ENCODE measurements around the gene PAK1. TPM values are rescaled to one million over a fixed set of nuclear protein-coding genes. Genes with fewer than 3 reads are reported as not detected.

Gene PAK1
- total RNA-seq, 1 donor from 2014 or later, result 28.2 TPM

- no peak for ATAC-seq
- intact Hi-C loops (cut with DNase I), result no loop called here
Observed at GRCh38 chr11:77418971-77419597, 54.8 kb downstream of the PAK1 start.

GRCh38 chr11:77418155-77418970, 55.5 kb downstream of the PAK1 start:
- intact Hi-C loops (cut with DNase I), result no loop called here

More at GRCh38 chr11:77418971-77419597, 54.8 kb downstream of the PAK1 start:
- no peak for DNase-seq
- no peak overlapping the region for H3K27ac ChIP-seq
- H3K4me1 ChIP-seq, result no peaks in the 10 kb centered on the region
- no peaks in the 10 kb centered on the region for H3K9me3 ChIP-seq
- no peaks in the 10 kb centered on the region for H3K27me3 ChIP-seq
- no peak for TF ChIP-seq CTCF (IDR thresholded peaks at IDR 0.05)
- H3K4me3 ChIP-seq, result no peak overlapping the region
- no peaks in the 10 kb centered on the region for H3K36me3 ChIP-seq

GRCh38 chr11:77416357-77416756, 57.5 kb downstream of the PAK1 start:
- Histone ChIP-seq H3K27ac (no peak overlapping the region), H3K4me3 (no peak overlapping the region), H3K36me3 (no peaks in the 10 kb centered on the region), H3K9me3 (no peaks in the 10 kb centered on the region), H3K27me3 (no peaks in the 10 kb centered on the region), H3K4me1 (no peaks in the 10 kb centered on the region)
- DNase-seq (no peak), ATAC-seq (no peak)
- intact Hi-C loops (cut with DNase I), result no loop called here
- TF ChIP-seq CTCF (IDR thresholded peaks at IDR 0.05), result no peak

More at GRCh38 chr11:77418155-77418970, 55.5 kb downstream of the PAK1 start:
- no peak for DNase-seq
- no peaks in the 10 kb centered on the region for H3K27me3 ChIP-seq
- no peak for TF ChIP-seq CTCF (IDR thresholded peaks at IDR 0.05)
- H3K27ac ChIP-seq, result no peak overlapping the region
- no peak for ATAC-seq
- no peak overlapping the region for H3K4me3 ChIP-seq
- H3K9me3 ChIP-seq, result no peaks in the 10 kb centered on the region
- H3K4me1 ChIP-seq, result no peaks in the 10 kb centered on the region
- H3K36me3 ChIP-seq, result no peaks in the 10 kb centered on the region

- no peaks in the 10 kb centered on the region for H3K36me3 ChIP-seq
- intact Hi-C loops (cut with DNase I), result no loop called here
- DNase-seq, result no peak
- no peaks in the 10 kb centered on the region for H3K27me3 ChIP-seq
- no peaks in the 10 kb centered on the region for H3K4me1 ChIP-seq
- H3K27ac ChIP-seq, result no peak overlapping the region
- no peaks in the 10 kb centered on the region for H3K9me3 ChIP-seq
- no peak overlapping the region for H3K4me3 ChIP-seq
- no peak for TF ChIP-seq CTCF (IDR thresholded peaks at IDR 0.05)
- no peak for ATAC-seq
Observed at GRCh38 chr11:77413850-77414460, 59.9 kb downstream of the PAK1 start.

GRCh38 chr11:77412814-77413213, 61.1 kb downstream of the PAK1 start:
- no peaks in the 10 kb centered on the region for H3K4me1 ChIP-seq
- H3K4me3 ChIP-seq, result no peak overlapping the region
- no peaks in the 10 kb centered on the region for H3K9me3 ChIP-seq
- no peak overlapping the region for H3K27ac ChIP-seq
- no peak for TF ChIP-seq CTCF (IDR thresholded peaks at IDR 0.05)
- H3K36me3 ChIP-seq, result no peaks in the 10 kb centered on the region
- DNase-seq, result no peak
- intact Hi-C loops (cut with DNase I), result no loop called here
- H3K27me3 ChIP-seq, result no peaks in the 10 kb centered on the region
- ATAC-seq, result no peak
